ENCODE results near the gene CDH10. TPM values are rescaled to one million over a fixed set of nuclear protein-coding genes. Genes with fewer than 3 reads are reported as not detected.

Gene CDH10
- polyA plus RNA-seq, 1 donor from 2014 or later: 5.3 TPM

DNA sequence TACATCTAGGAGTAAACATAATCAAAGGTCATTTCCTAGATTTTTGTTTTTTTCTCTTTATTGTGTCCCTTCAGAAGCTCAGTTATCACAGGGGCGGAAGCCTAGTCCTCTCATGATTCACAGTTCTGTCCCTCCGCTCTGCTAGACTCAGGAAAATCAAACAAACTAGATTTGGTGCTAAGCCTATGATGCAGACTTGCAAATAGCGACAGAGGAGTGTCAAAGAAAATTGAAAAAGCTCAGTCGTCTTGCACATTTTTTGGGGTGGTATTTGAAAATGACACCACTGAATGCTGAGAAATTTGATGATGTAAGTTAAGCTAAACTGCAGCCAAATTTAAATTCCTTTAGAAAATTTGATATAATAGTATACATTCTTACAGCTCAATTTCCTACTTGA, 59.0 kb downstream of the CDH10 start:
- H3K36me3 ChIP-seq (ENCODE audit: insufficient read depth, low read length): no peaks in the 10 kb centered on the region
- no peaks in the 10 kb centered on the region for H3F3A ChIP-seq (ENCODE audit: insufficient read depth, low read length, poor library complexity, severe bottlenecking)
- no peak overlapping the region for H3K4me3 ChIP-seq (ENCODE audit: low read length)
- H2AFZ ChIP-seq (ENCODE audit: low read depth, low read length): no peak overlapping the region
- no peaks in the 10 kb centered on the region for H3K79me2 ChIP-seq (replicated peaks; ENCODE audit: insufficient read depth, low read length)
- no peak overlapping the region for H3K4me2 ChIP-seq (ENCODE audit: low read length)
- H3K9me2 ChIP-seq (ENCODE audit: insufficient read depth, low read length): no peaks in the 10 kb centered on the region
- no peaks in the 10 kb centered on the region for H3K27me3 ChIP-seq (ENCODE audit: insufficient read depth, low read depth, low read length)
- H4K20me1 ChIP-seq (ENCODE audit: insufficient read depth): no peaks in the 10 kb centered on the region
- H3K27ac ChIP-seq (ENCODE audit: low read length): no peak overlapping the region
- H3K9ac ChIP-seq (ENCODE audit: low read length): no peak overlapping the region
- no peaks in the 10 kb centered on the region for H3K9me3 ChIP-seq (ENCODE audit: low read length)
- TF ChIP-seq, protein P1, sequence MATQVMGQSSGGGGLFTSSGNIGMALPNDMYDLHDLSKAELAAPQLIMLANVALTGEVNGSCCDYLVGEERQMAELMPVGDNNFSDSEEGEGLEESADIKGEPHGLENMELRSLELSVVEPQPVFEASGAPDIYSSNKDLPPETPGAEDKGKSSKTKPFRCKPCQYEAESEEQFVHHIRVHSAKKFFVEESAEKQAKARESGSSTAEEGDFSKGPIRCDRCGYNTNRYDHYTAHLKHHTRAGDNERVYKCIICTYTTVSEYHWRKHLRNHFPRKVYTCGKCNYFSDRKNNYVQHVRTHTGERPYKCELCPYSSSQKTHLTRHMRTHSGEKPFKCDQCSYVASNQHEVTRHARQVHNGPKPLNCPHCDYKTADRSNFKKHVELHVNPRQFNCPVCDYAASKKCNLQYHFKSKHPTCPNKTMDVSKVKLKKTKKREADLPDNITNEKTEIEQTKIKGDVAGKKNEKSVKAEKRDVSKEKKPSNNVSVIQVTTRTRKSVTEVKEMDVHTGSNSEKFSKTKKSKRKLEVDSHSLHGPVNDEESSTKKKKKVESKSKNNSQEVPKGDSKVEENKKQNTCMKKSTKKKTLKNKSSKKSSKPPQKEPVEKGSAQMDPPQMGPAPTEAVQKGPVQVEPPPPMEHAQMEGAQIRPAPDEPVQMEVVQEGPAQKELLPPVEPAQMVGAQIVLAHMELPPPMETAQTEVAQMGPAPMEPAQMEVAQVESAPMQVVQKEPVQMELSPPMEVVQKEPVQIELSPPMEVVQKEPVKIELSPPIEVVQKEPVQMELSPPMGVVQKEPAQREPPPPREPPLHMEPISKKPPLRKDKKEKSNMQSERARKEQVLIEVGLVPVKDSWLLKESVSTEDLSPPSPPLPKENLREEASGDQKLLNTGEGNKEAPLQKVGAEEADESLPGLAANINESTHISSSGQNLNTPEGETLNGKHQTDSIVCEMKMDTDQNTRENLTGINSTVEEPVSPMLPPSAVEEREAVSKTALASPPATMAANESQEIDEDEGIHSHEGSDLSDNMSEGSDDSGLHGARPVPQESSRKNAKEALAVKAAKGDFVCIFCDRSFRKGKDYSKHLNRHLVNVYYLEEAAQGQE (IDR thresholded peaks at IDR 0.05; ENCODE audit: borderline replicate concordance): no peak
- TF ChIP-seq, protein P2, sequence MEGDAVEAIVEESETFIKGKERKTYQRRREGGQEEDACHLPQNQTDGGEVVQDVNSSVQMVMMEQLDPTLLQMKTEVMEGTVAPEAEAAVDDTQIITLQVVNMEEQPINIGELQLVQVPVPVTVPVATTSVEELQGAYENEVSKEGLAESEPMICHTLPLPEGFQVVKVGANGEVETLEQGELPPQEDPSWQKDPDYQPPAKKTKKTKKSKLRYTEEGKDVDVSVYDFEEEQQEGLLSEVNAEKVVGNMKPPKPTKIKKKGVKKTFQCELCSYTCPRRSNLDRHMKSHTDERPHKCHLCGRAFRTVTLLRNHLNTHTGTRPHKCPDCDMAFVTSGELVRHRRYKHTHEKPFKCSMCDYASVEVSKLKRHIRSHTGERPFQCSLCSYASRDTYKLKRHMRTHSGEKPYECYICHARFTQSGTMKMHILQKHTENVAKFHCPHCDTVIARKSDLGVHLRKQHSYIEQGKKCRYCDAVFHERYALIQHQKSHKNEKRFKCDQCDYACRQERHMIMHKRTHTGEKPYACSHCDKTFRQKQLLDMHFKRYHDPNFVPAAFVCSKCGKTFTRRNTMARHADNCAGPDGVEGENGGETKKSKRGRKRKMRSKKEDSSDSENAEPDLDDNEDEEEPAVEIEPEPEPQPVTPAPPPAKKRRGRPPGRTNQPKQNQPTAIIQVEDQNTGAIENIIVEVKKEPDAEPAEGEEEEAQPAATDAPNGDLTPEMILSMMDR (IDR thresholded peaks at IDR 0.05; ENCODE audit: poor library complexity, severe bottlenecking): no peak
- TF ChIP-seq TAF1 (IDR thresholded peaks at IDR 0.05; ENCODE audit: low read depth) (no peak), EZH2 (IDR thresholded peaks at IDR 0.05; ENCODE audit: borderline replicate concordance, insufficient read depth, low read length, poor library complexity, severe bottlenecking) (no peak)

DNA sequence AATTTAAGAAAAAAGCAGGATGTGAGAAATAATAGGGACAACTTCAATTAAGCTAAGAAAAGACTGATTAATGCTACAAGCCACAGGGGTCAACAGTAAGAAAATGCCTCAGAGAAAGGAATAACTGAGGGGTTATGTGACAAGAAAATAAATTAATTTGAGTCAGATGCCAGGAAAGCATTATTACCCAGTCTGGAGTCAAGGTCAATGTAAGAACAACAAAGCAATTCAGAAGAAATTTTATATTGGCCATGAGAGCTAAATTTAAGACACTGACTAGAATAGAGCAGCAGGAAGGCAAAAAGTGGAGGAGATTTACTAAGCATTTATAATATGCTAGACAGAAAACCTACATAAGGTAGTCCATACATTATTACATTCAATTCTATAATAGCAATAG, 73.5 kb downstream of the CDH10 start:
- no peaks in the 10 kb centered on the region for H3F3A ChIP-seq (ENCODE audit: insufficient read depth, low read length, poor library complexity, severe bottlenecking)
- no peak overlapping the region for H3K4me3 ChIP-seq (ENCODE audit: low read length)
- no peaks in the 10 kb centered on the region for H3K9me2 ChIP-seq (ENCODE audit: insufficient read depth, low read length)
- no peak overlapping the region for H2AFZ ChIP-seq (ENCODE audit: low read depth, low read length)
- H3K9me3 ChIP-seq (ENCODE audit: low read length): no peaks in the 10 kb centered on the region
- no peak overlapping the region for H3K27ac ChIP-seq (ENCODE audit: low read length)
- TF ChIP-seq EZH2 (IDR thresholded peaks at IDR 0.05; ENCODE audit: borderline replicate concordance, insufficient read depth, low read length, poor library complexity, severe bottlenecking) (no peak), POLR2AphosphoS5 (IDR thresholded peaks at IDR 0.05) (no peak), MXI1 (conservative IDR thresholded peaks at IDR 0.05; ENCODE audit: poor library complexity, severe bottlenecking) (no peak), EP300 (conservative IDR thresholded peaks at IDR 0.05; ENCODE audit: poor library complexity, severe bottlenecking) (no peak), RAD21 (conservative IDR thresholded peaks at IDR 0.05) (no peak), TAF1 (IDR thresholded peaks at IDR 0.05; ENCODE audit: low read depth) (no peak), SMC3 (conservative IDR thresholded peaks at IDR 0.05; ENCODE audit: poor library complexity) (no peak)
- TF ChIP-seq, protein P2 (IDR thresholded peaks at IDR 0.05; ENCODE audit: poor library complexity, severe bottlenecking): no peak
- TF ChIP-seq, protein P1 (IDR thresholded peaks at IDR 0.05; ENCODE audit: borderline replicate concordance): no peak
- H3K79me2 ChIP-seq (replicated peaks; ENCODE audit: insufficient read depth, low read length): no peaks in the 10 kb centered on the region
- H4K20me1 ChIP-seq (ENCODE audit: insufficient read depth): no peaks in the 10 kb centered on the region
- no peaks in the 10 kb centered on the region for H3K27me3 ChIP-seq (ENCODE audit: insufficient read depth, low read depth, low read length)
- H3K36me3 ChIP-seq (ENCODE audit: insufficient read depth, low read length): no peaks in the 10 kb centered on the region
- H3K9ac ChIP-seq (ENCODE audit: low read length): no peak overlapping the region
- no peak overlapping the region for H3K4me2 ChIP-seq (ENCODE audit: low read length)

All from neural cell (in vitro differentiated cells).